GM23248 (cell line): ENCODE data around the gene HS6ST1. TPM values are rescaled to one million over a fixed set of nuclear protein-coding genes. Genes with fewer than 3 reads are reported as not detected.

ENCODE experiments used
- DNase-seq: peaks from one replicate; pipeline ENCODE4 v3.0.0-alpha.2; 2015
- H2AFZ ChIP-seq: fragments of 200-600 bp; sonication (generic); 2 replicates; pipeline ENCODE4 v1.6.1; 2016; ENCODE audit warnings: antibody characterized with exemption
- H3F3A ChIP-seq: fragments of 200-600 bp; sonication (generic); 2 replicates; pipeline ENCODE4 v1.6.1; 2016; ENCODE audit warnings: mild to moderate bottlenecking, antibody characterized with exemption, mixed run types; ENCODE audit not compliant: insufficient read depth
- H3K27ac ChIP-seq: fragments of 200-600 bp; sonication (generic); 2 replicates; pipeline ENCODE4 v1.5.1; 2016; ENCODE audit warnings: mild to moderate bottlenecking
- H3K27me3 ChIP-seq: fragments of 200-600 bp; sonication (generic); replicated peaks from 2 replicates; pipeline ENCODE4 v1.6.1; 2016; ENCODE audit warnings: mild to moderate bottlenecking; ENCODE audit not compliant: insufficient read depth
- H3K36me3 ChIP-seq: fragments of 200-600 bp; sonication (generic); 2 replicates; pipeline ENCODE4 v1.6.1; 2016; ENCODE audit warnings: low read depth, mild to moderate bottlenecking
- H3K4me1 ChIP-seq: fragments of 200-600 bp; sonication (generic); 2 replicates; pipeline ENCODE4 v1.6.1; 2016; ENCODE audit warnings: mild to moderate bottlenecking; ENCODE audit not compliant: insufficient read depth
- H3K4me2 ChIP-seq: fragments of 200-600 bp; sonication (generic); one replicate; pipeline ENCODE4 v1.6.1; 2016; ENCODE audit warnings: mild to moderate bottlenecking; ENCODE audit not compliant: unreplicated experiment
- H3K4me3 ChIP-seq: fragments of 200-600 bp; sonication (generic); 2 replicates; pipeline ENCODE4 v1.5.1; 2016; ENCODE audit warnings: mild to moderate bottlenecking
- H3K79me2 ChIP-seq: fragments of 200-600 bp; sonication (generic); 2 replicates; pipeline ENCODE4 v1.6.1; 2016; ENCODE audit warnings: mild to moderate bottlenecking; ENCODE audit not compliant: insufficient read depth
- H3K9ac ChIP-seq: fragments of 200-600 bp; sonication (generic); 2 replicates; pipeline ENCODE4 v1.6.1; 2016; ENCODE audit warnings: mild to moderate bottlenecking
- H3K9me2 ChIP-seq: fragments of 200-600 bp; sonication (generic); 2 replicates; pipeline ENCODE4 v1.6.1; 2016; ENCODE audit warnings: mixed run types, mild to moderate bottlenecking, moderate library complexity; ENCODE audit not compliant: insufficient read depth
- H3K9me3 ChIP-seq: fragments of 200-600 bp; sonication (generic); one replicate; pipeline ENCODE4 v1.6.1; 2017; ENCODE audit warnings: low read depth
- H4K20me1 ChIP-seq: fragments of 200-600 bp; sonication (generic); 2 replicates; pipeline ENCODE4 v1.6.0; 2016; ENCODE audit not compliant: insufficient read depth
- EZH2 ChIP-seq: fragments of 200-600 bp; sonication (generic); IDR thresholded peaks from 2 replicates; pipeline ENCODE4 v1.6.1; 2018; ENCODE audit warnings: antibody characterized with exemption, mild to moderate bottlenecking; ENCODE audit not compliant: insufficient read depth, poor library complexity, severe bottlenecking
- EZH2phosphoT487 ChIP-seq: fragments of 200-600 bp; sonication (generic); IDR thresholded peaks from 2 replicates; pipeline ENCODE4 v1.6.1; 2018; ENCODE audit warnings: antibody characterized with exemption, moderate library complexity, mild to moderate bottlenecking, low read depth; ENCODE audit not compliant: insufficient read depth
- WGBS, 2 experiments: methylation state at CpG; one replicate each; pipeline ENCODE4 v1.1.6; 2015 to 2017; ENCODE audit warnings: low lambda C conversion rate in 2 of 2, low coverage in 1 of 2; ENCODE audit errors: missing lambda C conversion rate in 2 of 2; 5-methylcytosine and 5-hydroxymethylcytosine counted together
- in situ Hi-C: fragments of 300-500 bp; cut with MboI; formaldehyde crosslinking; loops from 2 replicates; pipeline ENCODE4 v1.15.0; 2020
- polyA plus RNA-seq: library from polyadenylated mRNA; unstranded; fragments of >200 nt; fragmentation: Nextera tagmentation; extraction: Ambion mirVana; gene quantifications from 2 replicates; pipeline ENCODE4 v1.2.1, GENCODE V29; 2016
- total RNA-seq: library from RNA; depleted of rRNA; stranded (reverse); fragments of >200 nt; shearing (Covaris generic); gene quantifications from 2 replicates; pipeline ENCODE4 v1.2.3, GENCODE V29; 2014

Gene HS6ST1
- total and polyA plus RNA-seq, 2 experiments from 2014 or later, result 3.3 to 27.3 TPM

GRCh38 chr2:128284037-128284441, 34.6 kb downstream of the HS6ST1 start:
- no peaks in the 10 kb centered on the region for H4K20me1 ChIP-seq
- no peak for TF ChIP-seq EZH2
- TF ChIP-seq EZH2phosphoT487, result no peak
- no peaks in the 10 kb centered on the region for H3K9me3 ChIP-seq
- no peaks in the 10 kb centered on the region for H3K4me1 ChIP-seq
- WGBS, 2 experiments, result 65 to 68% methylated on average over 4 to 7 of the region's 7 CpGs
- H3K36me3 ChIP-seq, result no peaks in the 10 kb centered on the region
- no peak overlapping the region for H2AFZ ChIP-seq
- H3K4me2 ChIP-seq, result no peak overlapping the region
- peaks cover 15% of the 10 kb centered on the region for H3K79me2 ChIP-seq
- H3K9ac ChIP-seq, result no peak overlapping the region
- in situ Hi-C loops, result no loop called here
- H3K27me3 ChIP-seq, result no peaks in the 10 kb centered on the region
- no peak for DNase-seq
- H3F3A ChIP-seq, result no peaks in the 10 kb centered on the region
- no peaks in the 10 kb centered on the region for H3K9me2 ChIP-seq
- H3K27ac ChIP-seq, result no peak overlapping the region
- no peak overlapping the region for H3K4me3 ChIP-seq

GRCh38 chr2:128282976-128283810, 35.5 kb downstream of the HS6ST1 start:
- Histone ChIP-seq H3K9ac (no peak overlapping the region), H3K36me3 (no peaks in the 10 kb centered on the region), H3K4me1 (no peaks in the 10 kb centered on the region), H3K27me3 (no peaks in the 10 kb centered on the region), H3K79me2 (peaks cover 7% of the 10 kb centered on the region), H4K20me1 (no peaks in the 10 kb centered on the region), H3K9me3 (no peaks in the 10 kb centered on the region), H3F3A (no peaks in the 10 kb centered on the region), H3K4me2 (no peak overlapping the region), H2AFZ (no peak overlapping the region), H3K27ac (no peak overlapping the region), H3K4me3 (no peak overlapping the region), H3K9me2 (no peaks in the 10 kb centered on the region)
- TF ChIP-seq EZH2phosphoT487, result no peak
- TF ChIP-seq EZH2, result no peak
- DNase-seq, result no peak
- WGBS, 2 experiments, result 91 to 93% methylated on average over 8 of the region's 8 CpGs
- in situ Hi-C loops, result no loop called here

GRCh38 chr2:128282246-128282975, 36.3 kb downstream of the HS6ST1 start:
- no peaks in the 10 kb centered on the region for H3F3A ChIP-seq
- H2AFZ ChIP-seq, result no peak overlapping the region
- H3K79me2 ChIP-seq, result peaks cover 4% of the 10 kb centered on the region
- in situ Hi-C loops, result no loop called here
- no peaks in the 10 kb centered on the region for H3K27me3 ChIP-seq
- no peaks in the 10 kb centered on the region for H3K36me3 ChIP-seq
- no peak overlapping the region for H3K4me3 ChIP-seq
- no peaks in the 10 kb centered on the region for H3K9me3 ChIP-seq
- H3K9me2 ChIP-seq, result no peaks in the 10 kb centered on the region
- no peaks in the 10 kb centered on the region for H4K20me1 ChIP-seq
- H3K27ac ChIP-seq, result no peak overlapping the region
- TF ChIP-seq EZH2phosphoT487 (no peak), EZH2 (no peak)
- H3K4me1 ChIP-seq, result no peaks in the 10 kb centered on the region
- no peak overlapping the region for H3K9ac ChIP-seq
- WGBS, 2 experiments, result 81 to 85% methylated on average over 20 to 24 of the region's 24 CpGs
- no peak overlapping the region for H3K4me2 ChIP-seq
- DNase-seq, result no peak

- peaks cover 4% of the 10 kb centered on the region for H3K79me2 ChIP-seq
- no peaks in the 10 kb centered on the region for H3F3A ChIP-seq
- WGBS, 2 experiments, result 89 to 92% methylated on average over 2 of the region's 2 CpGs
- no peaks in the 10 kb centered on the region for H3K9me2 ChIP-seq
- no peaks in the 10 kb centered on the region for H3K27me3 ChIP-seq
- no peaks in the 10 kb centered on the region for H3K9me3 ChIP-seq
- no peaks in the 10 kb centered on the region for H3K4me1 ChIP-seq
- H3K4me2 ChIP-seq, result no peak overlapping the region
- in situ Hi-C loops, result no loop called here
- H2AFZ ChIP-seq, result no peak overlapping the region
- H3K4me3 ChIP-seq, result no peak overlapping the region
- DNase-seq, result no peak
- H3K9ac ChIP-seq, result no peak overlapping the region
- TF ChIP-seq EZH2phosphoT487, result no peak
- no peak for TF ChIP-seq EZH2
- no peak overlapping the region for H3K27ac ChIP-seq
- no peaks in the 10 kb centered on the region for H4K20me1 ChIP-seq
- no peaks in the 10 kb centered on the region for H3K36me3 ChIP-seq
These were observed 36.8 kb downstream of the HS6ST1 start for GRCh38 chr2:128281852-128282245.
